Activated CD8-positive, alpha-beta memory T cell treated with anti-CD3 and anti-CD28 coated beads, Interleukin-2, amount 50 U/mL, for 24 hours (primary cell): Measurements from ENCODE around the gene UBE3C.
"Not testable (repeated sequence)": the region's sequence is repeated elsewhere in the genome, so short reads cannot be mapped to it uniquely, and the experiment has no call there.

ENCODE experiments used
- DNase-seq: peaks from one replicate; pipeline ENCODE4 v3.0.0-alpha.2; 2020; ENCODE audit errors: extremely low read depth

The UBE3C gene

GRCh38 chr7:157271315-157271990, 132.7 kb downstream of the UBE3C start:
- no peak for DNase-seq

DNA sequence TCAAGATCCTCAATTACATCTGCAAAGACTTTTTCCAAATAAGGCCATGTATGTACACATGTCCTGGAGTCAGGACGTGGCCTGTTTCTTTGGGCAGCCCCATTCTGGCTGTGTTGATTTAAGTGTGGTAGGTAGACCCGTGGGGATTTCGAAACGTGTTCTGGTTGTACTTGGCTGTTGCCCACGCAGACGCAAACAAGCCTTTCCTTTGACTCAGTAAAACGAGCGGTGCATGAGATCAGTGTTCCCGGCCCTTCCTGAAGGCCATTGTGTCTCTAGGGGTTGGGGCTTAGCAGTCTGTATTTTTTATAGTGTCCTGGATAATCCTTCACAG, 133.2 kb downstream of the UBE3C start:
- DNase-seq = no peak

DNA sequence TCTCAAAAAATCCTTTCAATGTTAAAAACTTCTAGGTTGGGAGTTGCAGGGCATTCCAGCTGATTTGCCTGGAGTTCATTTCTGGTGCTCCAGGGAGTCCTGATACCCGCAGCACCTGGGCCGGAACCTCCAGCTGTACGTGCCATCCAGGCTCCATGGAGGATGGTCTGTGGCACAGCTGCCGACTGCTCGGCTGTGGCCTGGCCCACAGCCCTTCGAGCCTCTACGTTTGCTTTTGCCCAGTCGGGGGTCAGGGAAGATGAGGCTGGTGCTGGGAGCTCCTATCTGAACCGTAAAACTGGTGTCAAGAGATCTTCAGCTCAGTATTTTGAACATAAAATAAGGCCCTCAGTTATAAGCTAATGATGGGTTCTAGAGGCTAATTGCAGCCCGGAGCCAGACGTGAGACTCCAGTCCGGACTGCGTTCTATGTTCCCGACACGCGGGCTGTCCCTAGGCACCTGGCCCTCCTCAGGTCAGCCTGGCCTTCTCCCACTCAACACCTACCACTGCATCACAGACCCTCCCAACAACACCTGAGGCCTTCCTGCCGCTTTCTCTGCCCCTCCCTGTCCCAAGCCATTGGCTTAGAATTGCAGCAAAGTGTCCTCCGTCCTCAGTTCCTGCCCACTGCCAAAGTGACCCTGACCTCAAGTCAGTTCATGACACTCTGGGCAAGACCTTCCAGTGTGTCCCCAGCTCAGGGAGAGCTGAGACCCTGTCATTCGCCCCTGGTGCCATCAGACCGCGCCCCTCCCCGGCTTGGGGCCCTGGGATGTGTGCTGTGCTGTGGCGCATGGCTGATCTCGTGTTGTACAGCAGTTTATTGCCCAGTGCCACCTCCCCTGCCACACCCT, 133.9 kb downstream of the UBE3C start:
- no peak for DNase-seq

DNA sequence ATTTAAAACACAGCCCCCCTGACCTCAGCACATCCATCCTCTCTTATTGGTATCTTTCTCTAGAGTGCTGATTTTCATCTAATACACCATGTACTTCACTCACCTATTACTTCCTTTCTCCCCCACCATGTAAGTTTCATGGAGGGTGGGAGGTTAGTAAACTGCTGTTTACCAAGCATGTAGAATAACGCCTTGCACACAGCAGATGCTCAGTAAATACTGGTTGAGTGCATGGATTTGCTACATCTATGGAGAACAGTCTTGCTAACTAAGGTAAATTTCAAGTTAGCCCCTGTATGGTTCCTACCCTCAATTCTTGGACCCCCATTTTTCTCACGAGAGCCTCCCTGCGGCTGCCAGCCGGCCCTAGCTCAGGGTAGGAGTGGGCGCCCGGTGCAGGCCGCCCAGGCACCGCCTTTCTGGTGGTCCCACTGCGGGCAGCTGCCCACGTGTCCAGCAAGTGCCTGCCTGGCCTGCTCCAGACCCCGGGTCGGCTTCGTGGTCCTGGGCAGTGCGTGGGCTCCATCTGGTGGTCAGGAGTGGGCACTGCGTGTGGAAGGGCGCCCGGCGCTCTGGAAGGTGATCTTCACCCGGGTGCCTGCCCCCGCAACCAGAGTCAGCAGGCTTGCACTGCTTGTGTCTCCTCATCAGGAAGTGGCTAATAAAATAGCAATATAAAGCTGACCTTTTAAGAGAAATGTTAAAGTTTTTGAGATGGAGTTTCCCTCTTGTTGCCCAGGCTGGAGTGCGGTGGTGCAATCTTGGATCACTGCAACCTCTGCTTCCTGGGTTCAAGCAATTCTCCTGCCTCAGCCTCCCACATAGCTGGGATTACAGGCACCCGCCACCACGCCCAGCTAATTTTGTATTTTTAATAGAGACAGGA, 134.7 kb downstream of the UBE3C start:
- no peak for DNase-seq

GRCh38 chr7:157274094-157274634, 135.4 kb downstream of the UBE3C start:
- DNase-seq = not testable (repeated sequence)

DNA sequence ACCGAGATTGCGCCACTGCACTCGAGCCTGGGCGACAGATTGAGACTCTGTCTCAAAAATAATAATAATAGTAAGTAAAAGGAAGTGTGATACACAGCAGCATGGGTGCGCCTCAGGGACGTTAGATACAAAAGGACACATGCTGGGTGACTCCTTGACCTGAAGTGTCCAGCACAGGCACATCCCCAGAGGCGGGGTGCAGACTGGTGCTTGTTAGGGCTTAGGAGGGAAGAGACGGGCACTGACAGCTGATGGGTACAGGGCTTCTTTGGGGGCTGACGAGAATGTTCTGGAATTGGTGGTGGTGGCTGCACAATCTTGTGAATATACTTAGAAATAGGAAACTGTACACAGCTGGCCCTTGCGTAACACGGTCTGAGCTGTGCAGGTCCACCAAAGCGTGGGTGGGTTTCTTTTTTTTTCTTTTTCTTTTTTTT, 136.3 kb downstream of the UBE3C start:
- DNase-seq = no peak

DNA sequence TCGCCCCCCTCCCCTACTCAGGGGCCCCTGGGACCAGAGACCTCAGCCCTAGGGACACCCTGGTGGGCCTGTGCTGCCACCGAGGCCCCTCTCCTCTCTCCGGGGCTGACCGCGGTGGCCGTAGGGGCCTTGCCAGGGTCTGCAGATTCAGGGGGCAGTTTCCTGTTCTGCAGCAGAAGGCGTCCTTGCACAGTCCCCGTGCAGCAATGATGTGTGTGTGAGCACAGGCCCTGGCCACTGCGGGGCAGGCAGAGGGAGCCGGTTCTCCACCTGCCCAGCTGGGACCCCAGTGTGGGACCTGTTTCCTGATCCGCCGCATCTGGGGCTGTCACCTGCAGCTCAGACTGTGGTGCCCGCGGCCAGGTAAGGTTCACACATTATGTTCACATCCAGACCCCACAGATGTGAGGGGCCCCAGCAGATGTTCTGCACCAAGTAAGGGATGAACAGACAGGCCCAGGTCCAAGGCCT, 137.4 kb downstream of the UBE3C start:
- DNase-seq = no peak

GRCh38 chr7:157276731-157277562, 138.2 kb downstream of the UBE3C start:
- no peak for DNase-seq

DNA sequence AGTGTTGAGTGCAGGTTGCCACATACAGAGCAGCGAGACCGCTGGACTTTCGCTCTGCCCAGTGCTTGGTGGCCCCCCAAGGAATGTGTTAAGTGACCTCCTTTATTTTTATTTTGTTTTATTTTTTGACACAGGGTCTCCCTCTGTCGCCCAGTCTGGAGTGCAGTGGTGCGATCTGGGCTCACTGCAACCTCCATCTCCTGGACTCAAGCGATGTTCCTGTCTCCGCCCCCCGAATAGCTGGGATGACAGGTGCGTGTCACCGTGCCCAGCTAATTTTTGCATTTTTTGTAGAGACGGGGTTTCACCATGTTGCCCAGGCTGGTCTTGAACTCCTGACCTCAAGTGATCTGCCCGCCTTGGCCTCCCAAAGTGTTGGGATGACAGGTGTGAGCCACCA, 138.8 kb downstream of the UBE3C start:
- not testable (repeated sequence) for DNase-seq

- no peak for DNase-seq
These were observed 139.6 kb downstream of the UBE3C start for GRCh38 chr7:157278167-157278790.

GRCh38 chr7:157278791-157279724, 140.3 kb downstream of the UBE3C start:
- no peak for DNase-seq

- no peak for DNase-seq
These were observed 141.1 kb downstream of the UBE3C start for GRCh38 chr7:157279741-157280215.

DNA sequence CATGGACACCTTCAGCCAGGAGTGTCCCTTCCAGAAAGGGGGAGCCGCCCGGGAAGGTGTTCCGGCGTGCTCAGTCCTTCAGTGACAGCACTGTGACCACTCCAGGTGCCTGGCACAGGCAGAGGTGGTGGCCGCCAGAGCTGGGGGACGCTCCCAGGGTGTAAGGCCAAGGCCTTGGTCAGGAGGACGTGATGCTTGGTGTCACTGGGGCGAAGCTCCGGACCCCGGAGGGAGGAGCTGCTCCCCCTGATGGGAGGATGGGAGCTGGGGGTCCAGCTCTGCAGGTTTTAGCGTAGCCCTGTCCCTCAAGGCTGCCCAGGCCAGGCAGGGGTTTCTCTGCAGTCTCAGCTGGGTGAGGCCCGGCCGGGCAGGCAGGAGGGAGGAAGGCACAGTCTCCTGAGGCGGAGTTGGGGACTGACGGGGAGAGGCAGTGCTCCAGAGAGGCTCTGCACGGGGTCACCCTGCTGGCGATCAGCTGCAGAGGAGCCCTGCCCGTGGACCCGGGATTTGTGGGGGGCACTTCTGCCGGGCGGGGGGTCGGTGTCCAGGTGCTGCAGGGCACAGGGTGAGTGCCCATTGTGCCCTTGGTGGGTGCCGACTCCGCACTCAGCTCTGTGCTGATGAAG, 141.6 kb downstream of the UBE3C start:
- DNase-seq = no peak

GRCh38 chr7:157281221-157281998, 142.7 kb downstream of the UBE3C start:
- no peak for DNase-seq

DNA sequence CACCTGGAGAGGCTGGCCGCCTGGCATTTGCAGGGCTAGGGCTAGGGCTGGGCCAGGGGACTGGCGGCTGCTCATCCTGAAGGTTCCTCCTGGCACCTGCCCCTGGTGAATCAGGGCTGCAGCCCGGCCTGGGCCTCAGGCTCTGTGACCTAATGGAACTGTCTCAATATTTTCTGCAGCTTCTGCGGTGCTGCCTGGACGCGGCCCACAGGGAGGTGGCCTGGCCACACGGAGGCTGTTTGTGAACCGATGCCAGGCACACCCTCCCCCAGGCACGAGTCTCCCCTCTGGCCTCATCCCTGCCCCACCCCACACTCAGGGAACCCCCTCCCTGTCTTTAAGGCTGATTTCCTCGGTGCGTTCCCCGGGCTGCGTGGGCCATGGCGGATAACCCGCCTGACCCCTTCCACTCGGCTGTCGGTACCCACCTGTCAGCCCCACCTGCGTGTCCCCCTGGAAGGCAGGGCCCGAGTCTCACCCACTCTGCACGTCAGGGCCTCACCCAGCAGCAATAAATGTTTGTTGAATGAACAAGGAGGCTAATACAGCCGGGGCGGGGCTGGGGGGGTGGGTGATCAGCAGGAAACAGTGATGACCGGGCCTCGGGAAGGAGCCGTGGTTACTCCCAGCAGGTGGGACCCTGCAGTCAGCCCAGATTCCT, 143.5 kb downstream of the UBE3C start:
- DNase-seq = no peak

GRCh38 chr7:157284229-157285014, 145.7 kb downstream of the UBE3C start:
- DNase-seq = no peak
